NCI-H2081 (cell line): ENCODE measurements around the gene FXYD6.

Experiments used
- DNase-seq, 2 experiments: peaks; one replicate each; lab custom pipeline; 2025; lab: John Stamatoyannopoulos, UW

Gene FXYD6

GRCh38 chr11:117884994-117885393, 8.5 kb upstream of the FXYD6 start:
- no peak for DNase-seq

- no peak for DNase-seq
Observed at GRCh38 chr11:117883063-117883462, 6.6 kb upstream of the FXYD6 start.

GRCh38 chr11:117882311-117882905, 6.0 kb upstream of the FXYD6 start:
- peak; percentile 37 to 59 for DNase-seq

GRCh38 chr11:117881217-117881616, 4.8 kb upstream of the FXYD6 start:
- DNase-seq: no peak

GRCh38 chr11:117879516-117880480, 3.3 kb upstream of the FXYD6 start:
- DNase-seq: no peak

GRCh38 chr11:117878939-117879475, 2.5 kb upstream of the FXYD6 start:
- no peak for DNase-seq

GRCh38 chr11:117878314-117878938, 2.0 kb upstream of the FXYD6 start:
- no peak for DNase-seq

- DNase-seq: peak in 1 of 2 experiments; percentile 29
Observed at GRCh38 chr11:117877120-117877784, 794 bp upstream of the FXYD6 start.

GRCh38 chr11:117876059-117876340, 458 bp downstream of the FXYD6 start:
- no peak for DNase-seq

GRCh38 chr11:117875382-117876058, 938 bp downstream of the FXYD6 start:
- DNase-seq: peak; percentile 74 to 81

- no peak for DNase-seq
Observed at GRCh38 chr11:117874910-117875381, 1.5 kb downstream of the FXYD6 start.

GRCh38 chr11:117874253-117874909, 2.1 kb downstream of the FXYD6 start:
- peak in 1 of 2 experiments; percentile 41 for DNase-seq

- no peak for DNase-seq
Observed at GRCh38 chr11:117873828-117874125, 2.7 kb downstream of the FXYD6 start.

- DNase-seq: no peak
Observed at GRCh38 chr11:117872975-117873827, 3.3 kb downstream of the FXYD6 start.

- no peak for DNase-seq
Observed at GRCh38 chr11:117872420-117872961, 4.0 kb downstream of the FXYD6 start.

GRCh38 chr11:117871784-117872183, 4.7 kb downstream of the FXYD6 start:
- DNase-seq: no peak

GRCh38 chr11:117871160-117871559, 5.3 kb downstream of the FXYD6 start:
- DNase-seq: peak in 1 of 2 experiments; percentile 81

- peak; percentile 91 to 97 for DNase-seq
Observed at GRCh38 chr11:117870103-117870952, 6.1 kb downstream of the FXYD6 start.

- no peak for DNase-seq
Observed at GRCh38 chr11:117869604-117870003, 6.9 kb downstream of the FXYD6 start.
